Activated CD4-positive, CD25-positive, alpha-beta regulatory T cell treated with anti-CD3 and anti-CD28 coated beads, Interleukin-2, amount 50 U/mL, for 16 hours (primary cell): ENCODE data around the gene TCF7L1.
"Not testable (repeated sequence)": the region's sequence is repeated elsewhere in the genome, so short reads cannot be mapped to it uniquely, and the experiment has no call there.

Experiments used
- DNase-seq: peaks from one replicate; pipeline ENCODE4 v3.0.0-alpha.2; 2020; ENCODE audit warnings: low read depth, low spot score

The TCF7L1 gene

GRCh38 chr2:85282914-85283313, 149.7 kb downstream of the TCF7L1 start:
- no peak for DNase-seq

- no peak for DNase-seq
These were observed 150.4 kb downstream of the TCF7L1 start for GRCh38 chr2:85283641-85284040.

- DNase-seq: no peak
These were observed 153.7 kb downstream of the TCF7L1 start for GRCh38 chr2:85286918-85287317.

- DNase-seq: no peak
These were observed 154.5 kb downstream of the TCF7L1 start for GRCh38 chr2:85287721-85288120.

GRCh38 chr2:85288244-85288725, 155.1 kb downstream of the TCF7L1 start:
- no peak for DNase-seq

- no peak for DNase-seq
These were observed 158.3 kb downstream of the TCF7L1 start for GRCh38 chr2:85291425-85292023.

GRCh38 chr2:85302121-85302520, 168.9 kb downstream of the TCF7L1 start:
- DNase-seq: no peak

- no peak for DNase-seq
These were observed 170.8 kb downstream of the TCF7L1 start for GRCh38 chr2:85303780-85304531.

GRCh38 chr2:85307527-85307897, 174.3 kb downstream of the TCF7L1 start:
- no peak for DNase-seq

GRCh38 chr2:85308201-85308600, 175.0 kb downstream of the TCF7L1 start:
- DNase-seq: no peak

GRCh38 chr2:85308896-85309555, 175.8 kb downstream of the TCF7L1 start:
- DNase-seq: no peak

- no peak for DNase-seq
These were observed 176.6 kb downstream of the TCF7L1 start for GRCh38 chr2:85309699-85310321.

- no peak for DNase-seq
These were observed 177.1 kb downstream of the TCF7L1 start for GRCh38 chr2:85310330-85310729.

GRCh38 chr2:85312404-85312803, 179.2 kb downstream of the TCF7L1 start:
- DNase-seq: no peak

GRCh38 chr2:85314884-85315242, 181.7 kb downstream of the TCF7L1 start:
- DNase-seq: no peak

GRCh38 chr2:85315921-85316320, 182.7 kb downstream of the TCF7L1 start:
- not testable (repeated sequence) for DNase-seq

- no peak for DNase-seq
These were observed 185.3 kb downstream of the TCF7L1 start for GRCh38 chr2:85318222-85319074.

GRCh38 chr2:85319796-85320195, 186.6 kb downstream of the TCF7L1 start:
- no peak for DNase-seq

GRCh38 chr2:85323351-85323987, 190.3 kb downstream of the TCF7L1 start:
- no peak for DNase-seq

GRCh38 chr2:85323988-85324367, 190.8 kb downstream of the TCF7L1 start:
- DNase-seq: not testable (repeated sequence)
